Measurements from ENCODE around the gene MRPL20.

GRCh38 chr1:1434824-1435105 lies 27.7 kb upstream of the MRPL20 start:
- TF ChIP-seq, protein P1, sequence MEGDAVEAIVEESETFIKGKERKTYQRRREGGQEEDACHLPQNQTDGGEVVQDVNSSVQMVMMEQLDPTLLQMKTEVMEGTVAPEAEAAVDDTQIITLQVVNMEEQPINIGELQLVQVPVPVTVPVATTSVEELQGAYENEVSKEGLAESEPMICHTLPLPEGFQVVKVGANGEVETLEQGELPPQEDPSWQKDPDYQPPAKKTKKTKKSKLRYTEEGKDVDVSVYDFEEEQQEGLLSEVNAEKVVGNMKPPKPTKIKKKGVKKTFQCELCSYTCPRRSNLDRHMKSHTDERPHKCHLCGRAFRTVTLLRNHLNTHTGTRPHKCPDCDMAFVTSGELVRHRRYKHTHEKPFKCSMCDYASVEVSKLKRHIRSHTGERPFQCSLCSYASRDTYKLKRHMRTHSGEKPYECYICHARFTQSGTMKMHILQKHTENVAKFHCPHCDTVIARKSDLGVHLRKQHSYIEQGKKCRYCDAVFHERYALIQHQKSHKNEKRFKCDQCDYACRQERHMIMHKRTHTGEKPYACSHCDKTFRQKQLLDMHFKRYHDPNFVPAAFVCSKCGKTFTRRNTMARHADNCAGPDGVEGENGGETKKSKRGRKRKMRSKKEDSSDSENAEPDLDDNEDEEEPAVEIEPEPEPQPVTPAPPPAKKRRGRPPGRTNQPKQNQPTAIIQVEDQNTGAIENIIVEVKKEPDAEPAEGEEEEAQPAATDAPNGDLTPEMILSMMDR (IDR thresholded peaks at IDR 0.05) = no peak
- no peak for TF ChIP-seq POLR2A (IDR thresholded peaks at IDR 0.05)
- TF ChIP-seq EP300 (IDR thresholded peaks at IDR 0.05) = no peak
